ENCODE results near the gene ITCH.

Gene ITCH

GRCh38 chr20:34535857-34536256, 172.8 kb downstream of the ITCH start:
- DNase-seq, result no peak

- DNase-seq, result no peak
Measured at GRCh38 chr20:34536798-34537394, 173.8 kb downstream of the ITCH start.

GRCh38 chr20:34537651-34538050, 174.6 kb downstream of the ITCH start:
- no peak for DNase-seq

- no peak for DNase-seq
Measured at GRCh38 chr20:34538671-34539123, 175.6 kb downstream of the ITCH start.

- no peak for DNase-seq
Measured at GRCh38 chr20:34539756-34540155, 176.7 kb downstream of the ITCH start.

GRCh38 chr20:34540596-34541263, 177.7 kb downstream of the ITCH start:
- DNase-seq, result no peak

- no peak for DNase-seq
Measured at GRCh38 chr20:34541264-34541901, 178.3 kb downstream of the ITCH start.

GRCh38 chr20:34541917-34542316, 178.8 kb downstream of the ITCH start:
- DNase-seq, result no peak

- no peak for DNase-seq
Measured at GRCh38 chr20:34542439-34542838, 179.4 kb downstream of the ITCH start.

GRCh38 chr20:34543463-34544056, 180.5 kb downstream of the ITCH start:
- DNase-seq, result no peak

- no peak for DNase-seq
Measured at GRCh38 chr20:34544109-34544796, 181.2 kb downstream of the ITCH start.

- DNase-seq, result peak; percentile 49
Measured at GRCh38 chr20:34546751-34547181, 183.7 kb downstream of the ITCH start.

GRCh38 chr20:34547844-34548613, 185.0 kb downstream of the ITCH start:
- DNase-seq, result no peak

- no peak for DNase-seq
Measured at GRCh38 chr20:34549291-34549928, 186.3 kb downstream of the ITCH start.

- no peak for DNase-seq
Measured at GRCh38 chr20:34549929-34550305, 186.8 kb downstream of the ITCH start.

GRCh38 chr20:34552569-34552968, 189.5 kb downstream of the ITCH start:
- no peak for DNase-seq

- DNase-seq, result no peak
Measured at GRCh38 chr20:34553366-34553867, 190.3 kb downstream of the ITCH start.

GRCh38 chr20:34557936-34558319, 194.9 kb downstream of the ITCH start:
- no peak for DNase-seq

- no peak for DNase-seq
Measured at GRCh38 chr20:34558320-34559218, 195.5 kb downstream of the ITCH start, which contains the start of gene MAP1LC3A. Gene MAP1LC3A, plus strand, starts transcription at chr20:34558718. Its CDS starts 151 bp downstream, at chr20:34558869.

GRCh38 chr20:34559311-34560140, 196.5 kb downstream of the ITCH start:
- no peak for DNase-seq
